Spinal cord (tissue), 4 donors: ENCODE data around the gene KCNK10. TPM values are rescaled to one million over a fixed set of nuclear protein-coding genes. Genes with fewer than 3 reads are reported as not detected.

Experiments used
- polyA plus RNA-seq, 2 donors: library from polyadenylated mRNA; unstranded; fragments of 120-200 nt; gene quantifications; one replicate each; pipeline ENCODE4 v1.2.1, GENCODE V29; 2013; ENCODE audit not compliant: insufficient read length in 2 of 2
- total RNA-seq, 2 donors: library from RNA; depleted of rRNA in 1 of 2; stranded (reverse); fragments of 120-200 nt in 1 of 2; fragments of >200 nt in 1 of 2; gene quantifications; one replicate each; pipeline versions ENCODE4 v1.2.3 to v1.2.4, GENCODE V29; 2013 to 2014

The KCNK10 gene
- total and polyA plus RNA-seq, 4 donors, result 6.2 to 15.3 (median 11.9) TPM

Other genes with a start within 250 kb of the KCNK10 start
- 10 to 100 TPM; 23.5 to 44.3 TPM for gene SPATA7, start 62.4 kb upstream of the KCNK10 start, total RNA-seq
- gene SPATA7, start 62.4 kb upstream of the KCNK10 start, polyA plus RNA-seq, result 10 to 100 TPM; 24.1 to 24.6 TPM
- gene PTPN21, start 231.7 kb upstream of the KCNK10 start, total RNA-seq, result 10 to 100 TPM; 11.8 to 20.6 TPM
- 10 to 100 TPM; 18.4 to 18.5 TPM for gene PTPN21, start 231.7 kb upstream of the KCNK10 start, polyA plus RNA-seq
- gene ZC3H14, start 239.8 kb upstream of the KCNK10 start, total RNA-seq, result 10 to 100 TPM; 86.8 to 92.2 TPM
- 10 to 100 TPM; 57.8 to 63.0 TPM for gene ZC3H14, start 239.8 kb upstream of the KCNK10 start, polyA plus RNA-seq